Measurements from ENCODE around the gene SIRPB1.

GRCh38 chr20:1652104-1652503 is 32.3 kb upstream of the SIRPB1 start:
- TF ChIP-seq CTCF (conservative IDR thresholded peaks at IDR 0.05; ENCODE audit: low read depth, low read length) (no peak), EZH2 (IDR thresholded peaks at IDR 0.05; ENCODE audit: borderline replicate concordance, low read depth, low read length, poor library complexity, severe bottlenecking) (no peak)

Measured in A673 (cell line).